ENCODE results near the gene GPR160.

The GPR160 gene

GRCh38 chr3:169998668-169999131, 39.1 kb upstream of the GPR160 start:
- Histone ChIP-seq H4K20me1 (ENCODE audit: insufficient read depth, low read length, poor library complexity, severe bottlenecking) (no peaks in the 10 kb centered on the region), H3K9me3 (ENCODE audit: insufficient read depth, low read depth, low read length) (no peaks in the 10 kb centered on the region), H2AFZ (ENCODE audit: low read length) (no peak overlapping the region), H3K79me2 (ENCODE audit: insufficient read depth, low read length) (no peaks in the 10 kb centered on the region), H3K36me3 (ENCODE audit: insufficient read depth, low read length) (peaks cover 16% of the 10 kb centered on the region; the same call in 1 of the 2 replicates), H3K27me3 (ENCODE audit: insufficient read depth, low read length, poor library complexity, severe bottlenecking) (no peaks in the 10 kb centered on the region), H3K4me2 (ENCODE audit: low read depth, low read length, poor library complexity, severe bottlenecking) (no peak overlapping the region), H3K9ac (ENCODE audit: low read depth, low read length, poor library complexity, severe bottlenecking) (no peak overlapping the region), H3K4me3 (ENCODE audit: low read length, poor library complexity, severe bottlenecking) (no peak overlapping the region), H3K9me2 (replicated peaks; ENCODE audit: low read depth, low read length) (no peaks in the 10 kb centered on the region), H3F3A (ENCODE audit: low read depth) (no peaks in the 10 kb centered on the region), H3K4me1 (ENCODE audit: insufficient read depth, low read length, poor library complexity, severe bottlenecking) (peaks cover 9% of the 10 kb centered on the region)
- TF ChIP-seq EZH2phosphoT487 (IDR thresholded peaks at IDR 0.05; ENCODE audit: borderline replicate concordance), result no peak
- no peak for TF ChIP-seq CTCF (conservative IDR thresholded peaks at IDR 0.05; ENCODE audit: low read length)

- H3K79me2 ChIP-seq (ENCODE audit: insufficient read depth, low read length), result no peaks in the 10 kb centered on the region
- H2AFZ ChIP-seq (ENCODE audit: low read length), result no peak overlapping the region
- H3K27me3 ChIP-seq (ENCODE audit: insufficient read depth, low read length, poor library complexity, severe bottlenecking), result no peaks in the 10 kb centered on the region
- H3K9ac ChIP-seq (ENCODE audit: low read depth, low read length, poor library complexity, severe bottlenecking), result no peak overlapping the region
- no peaks in the 10 kb centered on the region for H3K9me2 ChIP-seq (replicated peaks; ENCODE audit: low read depth, low read length)
- no peaks in the 10 kb centered on the region for H3F3A ChIP-seq (ENCODE audit: low read depth)
- TF ChIP-seq CTCF (conservative IDR thresholded peaks at IDR 0.05; ENCODE audit: low read length) (no peak), EZH2phosphoT487 (IDR thresholded peaks at IDR 0.05; ENCODE audit: borderline replicate concordance) (no peak)
- no peaks in the 10 kb centered on the region for H3K9me3 ChIP-seq (ENCODE audit: insufficient read depth, low read depth, low read length)
- H3K4me3 ChIP-seq (ENCODE audit: low read length, poor library complexity, severe bottlenecking), result no peak overlapping the region
- H3K4me1 ChIP-seq (ENCODE audit: insufficient read depth, low read length, poor library complexity, severe bottlenecking), result peaks cover 9% of the 10 kb centered on the region
- peaks cover 12% of the 10 kb centered on the region; the same call in 1 of the 2 replicates for H3K36me3 ChIP-seq (ENCODE audit: insufficient read depth, low read length)
- H4K20me1 ChIP-seq (ENCODE audit: insufficient read depth, low read length, poor library complexity, severe bottlenecking), result no peaks in the 10 kb centered on the region
- H3K4me2 ChIP-seq (ENCODE audit: low read depth, low read length, poor library complexity, severe bottlenecking), result no peak overlapping the region
Observed at GRCh38 chr3:169999433-169999832, 38.4 kb upstream of the GPR160 start.

GRCh38 chr3:170000051-170000450, 37.7 kb upstream of the GPR160 start:
- no peaks in the 10 kb centered on the region for H3K79me2 ChIP-seq (ENCODE audit: insufficient read depth, low read length)
- H3K27me3 ChIP-seq (ENCODE audit: insufficient read depth, low read length, poor library complexity, severe bottlenecking), result no peaks in the 10 kb centered on the region

More at GRCh38 chr3:170000051-170000450, 37.7 kb upstream of the GPR160 start:
- Histone ChIP-seq H2AFZ (ENCODE audit: low read length) (no peak overlapping the region), H3F3A (ENCODE audit: low read depth) (no peaks in the 10 kb centered on the region), H4K20me1 (ENCODE audit: insufficient read depth, low read length, poor library complexity, severe bottlenecking) (no peaks in the 10 kb centered on the region), H3K9ac (ENCODE audit: low read depth, low read length, poor library complexity, severe bottlenecking) (no peak overlapping the region), H3K36me3 (ENCODE audit: insufficient read depth, low read length) (0 out of 2 replicates have a peak, but pooled peaks cover 7% of the 10 kb centered on the region), H3K4me2 (ENCODE audit: low read depth, low read length, poor library complexity, severe bottlenecking) (no peak overlapping the region), H3K9me3 (ENCODE audit: insufficient read depth, low read depth, low read length) (no peaks in the 10 kb centered on the region), H3K4me1 (ENCODE audit: insufficient read depth, low read length, poor library complexity, severe bottlenecking) (peaks cover 9% of the 10 kb centered on the region), H3K4me3 (ENCODE audit: low read length, poor library complexity, severe bottlenecking) (no peak overlapping the region), H3K9me2 (replicated peaks; ENCODE audit: low read depth, low read length) (no peaks in the 10 kb centered on the region)
- TF ChIP-seq CTCF (conservative IDR thresholded peaks at IDR 0.05; ENCODE audit: low read length) (no peak), EZH2phosphoT487 (IDR thresholded peaks at IDR 0.05; ENCODE audit: borderline replicate concordance) (no peak)

All from Loucy (cell line).